ENCODE results near the gene ERBB2.
A peak's percentile ranks its signal among the peaks of the same experiment; 100 is the strongest.

ERBB2 gene

GRCh38 chr17:39662551-39663339, 37.1 kb upstream of the ERBB2 start:
- Mint-ChIP-seq H3K27me3 (peaks cover 20% of the 10 kb centered on the region), H3K9me3 (no peaks in the 10 kb centered on the region), H3K27ac (no peak overlapping the region), H3K4me1 (peaks cover 61% of the 10 kb centered on the region), H3K4me3 (no peak overlapping the region)
- ATAC-seq: no peak
- no peak for DNase-seq

- Mint-ChIP-seq H3K4me1 (peaks cover 61% of the 10 kb centered on the region), H3K9me3 (no peaks in the 10 kb centered on the region), H3K27me3 (peaks cover 25% of the 10 kb centered on the region), H3K27ac (no peak overlapping the region), H3K4me3 (no peak overlapping the region)
- ATAC-seq: no peak
- no peak for DNase-seq
These were observed 36.5 kb upstream of the ERBB2 start for GRCh38 chr17:39663340-39663687.

GRCh38 chr17:39663688-39664580, 35.9 kb upstream of the ERBB2 start:
- ATAC-seq: no peak
- H3K9me3 Mint-ChIP-seq: no peaks in the 10 kb centered on the region
- no peak overlapping the region for H3K4me3 Mint-ChIP-seq
- no peak overlapping the region for H3K27ac Mint-ChIP-seq
- H3K27me3 Mint-ChIP-seq: peaks cover 32% of the 10 kb centered on the region
- peaks cover 61% of the 10 kb centered on the region for H3K4me1 Mint-ChIP-seq
- DNase-seq: no peak

GRCh38 chr17:39664581-39665561, 35.0 kb upstream of the ERBB2 start, which contains the start of gene TCAP:
Gene TCAP, plus strand, starts transcription at chr17:39665349. Its CDS starts 11 bp downstream, at chr17:39665360.
- ATAC-seq (no peak), DNase-seq (no peak)
- Mint-ChIP-seq H3K4me3 (peak within 1 kb of the TSS in 1 of 2 donors; percentile 15), H3K4me1 (peaks cover 57% of the 10 kb centered on the region), H3K27me3 (peaks cover 39% of the 10 kb centered on the region), H3K27ac (peak within 1 kb of the TSS in 1 of 2 donors; percentile 67), H3K9me3 (no peaks in the 10 kb centered on the region)

- peaks cover 52% of the 10 kb centered on the region for H3K4me1 Mint-ChIP-seq
- ATAC-seq (no peak), DNase-seq (no peak)
- H3K27ac Mint-ChIP-seq: peak overlapping the region in 1 of 2 donors; percentile 54
- H3K9me3 Mint-ChIP-seq: no peaks in the 10 kb centered on the region
- no peak overlapping the region for H3K4me3 Mint-ChIP-seq
- peaks cover 46% of the 10 kb centered on the region for H3K27me3 Mint-ChIP-seq
These were observed 34.1 kb upstream of the ERBB2 start for GRCh38 chr17:39665642-39666224.

GRCh38 chr17:39666231-39666600, 33.6 kb upstream of the ERBB2 start:
- H3K4me1 Mint-ChIP-seq: peaks cover 48% of the 10 kb centered on the region
- DNase-seq (no peak), ATAC-seq (no peak)
- no peak overlapping the region for H3K27ac Mint-ChIP-seq
- no peaks in the 10 kb centered on the region for H3K9me3 Mint-ChIP-seq
- H3K4me3 Mint-ChIP-seq: no peak overlapping the region
- peaks cover 50% of the 10 kb centered on the region for H3K27me3 Mint-ChIP-seq

GRCh38 chr17:39666601-39667261, 33.1 kb upstream of the ERBB2 start:
- Mint-ChIP-seq H3K4me3 (peak overlapping the region; percentile 66 to 68), H3K27me3 (peaks cover 55% of the 10 kb centered on the region), H3K4me1 (peaks cover 50% of the 10 kb centered on the region), H3K9me3 (no peaks in the 10 kb centered on the region), H3K27ac (peak overlapping the region in 1 of 2 donors; percentile 64)
- ATAC-seq (no peak), DNase-seq (peak in 1 of 2 donors; percentile 10)

- Mint-ChIP-seq H3K4me1 (peaks cover 57% of the 10 kb centered on the region), H3K4me3 (peak overlapping the region; percentile 66 to 68), H3K27ac (peak overlapping the region in 1 of 2 donors; percentile 64), H3K27me3 (peaks cover 61% of the 10 kb centered on the region), H3K9me3 (no peaks in the 10 kb centered on the region)
- DNase-seq (no peak), ATAC-seq (peak; percentile 21)
These were observed 32.5 kb upstream of the ERBB2 start for GRCh38 chr17:39667262-39667944.

- peaks cover 61% of the 10 kb centered on the region for H3K27me3 Mint-ChIP-seq
- H3K27ac Mint-ChIP-seq: peak within 1 kb of the TSS; percentile 33 to 65
- H3K4me3 Mint-ChIP-seq: peak within 1 kb of the TSS; percentile 41 to 59
- peaks cover 58% of the 10 kb centered on the region for H3K4me1 Mint-ChIP-seq
- ATAC-seq (peak; percentile 74), DNase-seq (peak; percentile 73 to 75)
- no peaks in the 10 kb centered on the region for H3K9me3 Mint-ChIP-seq
These were observed 31.6 kb upstream of the ERBB2 start, which contains the start of gene PNMT for GRCh38 chr17:39667945-39668924. Gene PNMT, plus strand, starts transcription at chr17:39668453. Its CDS starts 23 bp downstream, at chr17:39668476.

GRCh38 chr17:39669897-39670735, 29.7 kb upstream of the ERBB2 start:
- H3K27ac Mint-ChIP-seq: no peak overlapping the region
- H3K4me1 Mint-ChIP-seq: peaks cover 50% of the 10 kb centered on the region
- ATAC-seq (no peak), DNase-seq (no peak)
- peaks cover 61% of the 10 kb centered on the region for H3K27me3 Mint-ChIP-seq
- no peak overlapping the region for H3K4me3 Mint-ChIP-seq
- no peaks in the 10 kb centered on the region for H3K9me3 Mint-ChIP-seq

GRCh38 chr17:39670746-39671145, 29.1 kb upstream of the ERBB2 start:
- H3K27ac Mint-ChIP-seq: no peak overlapping the region

More at GRCh38 chr17:39670746-39671145, 29.1 kb upstream of the ERBB2 start:
- DNase-seq (no peak), ATAC-seq (no peak)
- H3K9me3 Mint-ChIP-seq: no peaks in the 10 kb centered on the region
- no peak overlapping the region for H3K4me3 Mint-ChIP-seq
- peaks cover 59% of the 10 kb centered on the region for H3K27me3 Mint-ChIP-seq
- peaks cover 54% of the 10 kb centered on the region for H3K4me1 Mint-ChIP-seq
